Stimulated activated CD8-positive, alpha-beta memory T cell treated with anti-CD3 and anti-CD28 coated beads, Interleukin-15, amount 100 ng/mL, for 1 hour (primary cell): Measurements from ENCODE around the gene SIX5.

Experiments
- DNase-seq: peaks from one replicate; pipeline ENCODE4 v3.0.0-alpha.2; 2020; ENCODE audit warnings: low read depth

The SIX5 gene

DNA sequence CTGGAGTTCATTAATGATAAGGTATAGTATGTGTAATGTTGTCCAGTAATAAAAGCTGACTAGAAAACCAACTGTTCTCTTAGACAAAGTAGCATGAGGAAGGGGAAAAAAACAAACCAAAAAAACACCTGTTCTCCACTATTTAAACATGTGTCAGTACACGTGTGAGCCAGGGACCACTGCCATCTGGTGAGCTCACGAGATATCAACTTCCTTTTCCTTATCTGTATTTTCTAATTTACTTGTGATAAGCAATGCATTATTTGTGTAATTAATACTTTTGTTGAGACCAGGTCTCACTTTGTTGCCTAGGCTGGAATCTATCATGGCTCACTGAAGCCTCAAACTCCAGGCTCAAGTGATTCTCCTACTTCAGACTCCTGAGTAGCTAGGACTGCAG, 4.3 kb upstream of the SIX5 start:
- no peak for DNase-seq

- DNase-seq, result no peak
Measured at GRCh38 chr19:45772912-45773311, 3.9 kb upstream of the SIX5 start.

DNA sequence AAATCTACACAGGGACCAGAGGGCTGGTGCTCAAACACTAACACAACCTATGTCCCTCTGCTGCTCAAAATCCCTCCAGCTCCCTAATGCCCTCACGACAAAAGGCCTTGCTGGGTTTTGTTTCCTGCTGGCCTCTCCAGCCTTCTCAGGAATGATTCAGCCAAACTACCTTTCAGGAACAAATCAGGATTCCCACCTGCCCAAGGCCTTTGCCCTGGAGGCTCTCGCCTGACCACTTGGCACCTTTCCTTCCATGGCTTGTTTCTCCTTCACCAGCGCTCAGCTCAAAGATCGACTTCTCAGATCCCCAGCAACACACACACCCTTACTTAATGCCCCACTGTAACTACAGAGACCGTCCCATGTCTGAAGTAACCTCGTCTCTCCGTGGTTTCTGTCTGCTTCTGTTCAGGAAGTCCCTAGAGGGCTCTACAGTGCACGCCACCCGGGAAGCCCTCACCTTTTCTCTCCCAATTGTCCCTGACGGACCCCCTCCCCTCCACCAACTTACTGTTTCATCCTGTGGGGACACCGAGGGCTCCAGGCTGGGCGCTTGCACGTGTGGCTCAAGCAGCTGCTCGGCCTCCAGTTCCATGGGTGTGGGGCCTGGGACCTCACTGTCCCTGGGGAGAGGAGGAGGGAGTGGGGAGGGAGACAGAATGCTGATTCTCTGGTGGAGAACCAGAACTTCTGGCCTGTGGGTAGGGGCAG, 3.2 kb upstream of the SIX5 start:
- no peak for DNase-seq

DNA sequence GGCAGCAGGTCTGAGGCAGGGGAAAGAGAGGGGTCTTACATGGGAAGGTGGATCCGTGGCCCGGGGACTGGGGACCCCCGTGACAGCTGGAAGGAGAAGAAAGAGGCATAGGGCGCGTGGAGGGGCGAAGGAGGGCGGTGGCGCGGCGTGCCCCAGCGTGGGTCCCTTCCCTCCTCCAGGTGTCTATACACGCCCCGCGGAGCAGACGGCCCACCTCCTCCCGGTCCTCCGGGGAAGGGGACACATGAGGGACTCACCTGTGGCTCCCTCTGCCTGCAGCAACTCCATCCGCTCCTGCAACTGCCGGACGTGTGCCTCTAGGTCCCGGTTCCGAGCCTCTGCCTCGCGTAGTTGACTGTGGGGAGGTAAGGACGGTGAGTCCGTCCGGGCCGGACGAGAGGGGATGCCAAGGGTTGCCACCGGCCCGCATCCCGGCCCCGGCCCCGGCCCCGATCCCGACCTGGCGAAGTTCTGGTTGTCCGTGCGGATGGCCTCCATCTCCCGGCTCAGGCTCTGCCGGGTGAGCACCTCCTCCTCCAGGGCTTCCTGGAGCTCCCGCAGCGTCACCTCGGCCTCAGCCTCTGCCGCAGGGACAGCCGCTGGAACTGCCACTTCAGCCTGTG, 2.4 kb upstream of the SIX5 start:
- no peak for DNase-seq

DNA sequence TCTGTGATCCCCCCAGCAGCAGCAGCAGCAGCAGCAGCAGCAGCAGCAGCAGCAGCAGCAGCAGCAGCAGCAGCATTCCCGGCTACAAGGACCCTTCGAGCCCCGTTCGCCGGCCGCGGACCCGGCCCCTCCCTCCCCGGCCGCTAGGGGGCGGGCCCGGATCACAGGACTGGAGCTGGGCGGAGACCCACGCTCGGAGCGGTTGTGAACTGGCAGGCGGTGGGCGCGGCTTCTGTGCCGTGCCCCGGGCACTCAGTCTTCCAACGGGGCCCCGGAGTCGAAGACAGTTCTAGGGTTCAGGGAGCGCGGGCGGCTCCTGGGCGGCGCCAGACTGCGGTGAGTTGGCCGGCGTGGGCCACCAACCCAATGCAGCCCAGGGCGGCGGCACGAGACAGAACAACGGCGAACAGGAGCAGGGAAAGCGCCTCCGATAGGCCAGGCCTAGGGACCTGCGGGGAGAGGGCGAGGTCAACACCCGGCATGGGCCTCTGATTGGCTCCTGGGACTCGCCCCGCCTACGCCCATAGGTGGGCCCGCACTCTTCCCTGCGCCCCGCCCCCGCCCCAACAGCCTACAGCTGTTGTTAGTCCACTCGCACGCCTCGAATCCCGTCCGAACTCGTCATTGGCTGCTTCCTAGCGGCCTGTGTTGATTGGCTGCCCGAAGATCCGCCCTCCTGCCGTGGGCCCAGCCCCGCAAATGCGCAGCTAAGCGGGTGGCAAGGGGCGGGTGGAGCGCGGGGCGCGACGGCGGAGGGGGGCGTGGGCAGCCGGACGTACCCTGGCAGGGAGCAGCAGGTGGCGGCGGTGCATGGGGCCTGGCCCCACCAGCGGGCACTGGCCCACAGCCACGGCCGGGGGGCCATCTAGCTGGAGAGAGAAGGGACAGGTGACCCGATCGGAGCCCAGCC, 1.4 kb upstream of the SIX5 start:
- DNase-seq, result peak; percentile 82

DNA sequence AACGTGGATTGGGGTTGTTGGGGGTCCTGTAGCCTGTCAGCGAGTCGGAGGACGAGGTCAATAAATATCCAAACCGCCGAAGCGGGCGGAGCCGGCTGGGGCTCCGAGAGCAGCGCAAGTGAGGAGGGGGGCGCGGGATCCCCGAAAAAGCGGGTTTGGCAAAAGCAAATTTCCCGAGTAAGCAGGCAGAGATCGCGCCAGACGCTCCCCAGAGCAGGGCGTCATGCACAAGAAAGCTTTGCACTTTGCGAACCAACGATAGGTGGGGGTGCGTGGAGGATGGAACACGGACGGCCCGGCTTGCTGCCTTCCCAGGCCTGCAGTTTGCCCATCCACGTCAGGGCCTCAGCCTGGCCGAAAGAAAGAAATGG, 754 bp upstream of the SIX5 start:
- no peak for DNase-seq

- DNase-seq, result no peak
Measured at GRCh38 chr19:45768655-45768983, 433 bp downstream of the SIX5 start.

- DNase-seq, result no peak
Measured at GRCh38 chr19:45767881-45768654, 984 bp downstream of the SIX5 start.

DNA sequence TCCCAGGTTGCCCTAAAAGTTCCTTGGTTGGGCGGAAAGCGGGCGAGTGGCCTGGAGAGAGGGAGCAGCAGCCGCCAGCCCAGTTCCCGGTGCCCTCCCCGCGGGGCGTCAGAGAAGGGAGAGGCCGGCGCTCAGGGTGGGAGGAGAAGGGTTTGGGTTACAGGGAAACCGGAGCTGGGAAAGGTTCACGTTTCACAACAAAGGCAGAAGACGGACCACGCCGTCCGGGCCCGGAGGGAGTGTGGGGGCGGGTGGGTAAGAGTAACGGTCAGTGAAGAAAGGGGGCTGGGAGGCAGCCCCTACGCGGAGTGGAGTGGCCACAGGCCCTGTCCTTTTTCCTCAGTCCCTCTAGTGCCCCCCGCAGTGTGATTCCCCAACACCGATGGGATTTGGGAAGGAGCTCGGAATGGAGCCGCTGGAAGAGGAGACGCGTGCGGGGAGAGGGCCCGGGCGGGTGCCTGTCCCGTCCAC, 1.6 kb downstream of the SIX5 start:
- no peak for DNase-seq

DNA sequence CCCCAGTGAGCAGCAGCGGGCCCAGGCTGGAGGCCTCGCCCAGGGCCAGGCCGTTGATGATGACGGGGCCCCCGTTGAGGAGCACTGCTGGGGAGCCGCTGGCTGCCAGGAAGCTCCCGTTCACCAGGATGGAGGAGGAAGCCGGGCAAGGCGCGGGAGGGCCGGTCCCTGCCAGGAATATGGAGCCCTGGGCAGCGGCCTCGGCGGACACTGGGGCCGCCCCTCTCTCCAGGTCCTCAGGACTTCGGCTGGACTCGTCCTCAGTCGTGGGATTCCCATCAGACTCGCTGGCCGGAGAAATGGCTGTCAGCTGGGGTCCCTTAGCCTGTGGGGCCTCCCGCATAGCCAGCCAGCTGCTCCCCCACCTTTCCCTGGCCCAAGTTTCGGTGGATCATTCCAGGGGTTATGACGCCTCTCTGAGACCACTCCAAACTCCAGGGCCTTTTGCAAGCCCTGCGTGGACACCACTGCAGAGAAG, 2.1 kb downstream of the SIX5 start:
- DNase-seq, result no peak

GRCh38 chr19:45766296-45766868, 2.7 kb downstream of the SIX5 start:
- no peak for DNase-seq

GRCh38 chr19:45765702-45766295, 3.3 kb downstream of the SIX5 start:
- DNase-seq, result no peak

GRCh38 chr19:45764945-45765701, 3.9 kb downstream of the SIX5 start:
- DNase-seq, result no peak

DNA sequence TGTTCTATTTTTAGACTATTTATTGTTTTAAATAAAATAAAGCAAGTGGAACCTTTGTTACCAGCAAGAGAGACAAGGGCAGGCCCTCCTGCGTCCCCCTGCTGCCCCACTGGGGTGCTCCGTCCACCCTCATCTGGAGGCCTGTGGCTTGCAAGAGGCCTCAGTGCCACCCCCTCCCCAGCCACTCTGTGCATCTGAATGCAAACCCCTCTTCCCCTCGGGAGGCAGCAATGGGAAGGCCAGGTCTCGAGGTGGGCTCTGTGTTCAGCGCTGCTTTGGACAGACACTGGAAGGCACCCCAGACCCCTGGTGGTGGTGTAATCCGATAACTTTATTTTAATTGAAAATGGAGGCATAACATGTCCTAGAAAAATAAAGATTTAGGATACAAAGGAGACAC, 4.6 kb downstream of the SIX5 start:
- DNase-seq, result no peak

DNA sequence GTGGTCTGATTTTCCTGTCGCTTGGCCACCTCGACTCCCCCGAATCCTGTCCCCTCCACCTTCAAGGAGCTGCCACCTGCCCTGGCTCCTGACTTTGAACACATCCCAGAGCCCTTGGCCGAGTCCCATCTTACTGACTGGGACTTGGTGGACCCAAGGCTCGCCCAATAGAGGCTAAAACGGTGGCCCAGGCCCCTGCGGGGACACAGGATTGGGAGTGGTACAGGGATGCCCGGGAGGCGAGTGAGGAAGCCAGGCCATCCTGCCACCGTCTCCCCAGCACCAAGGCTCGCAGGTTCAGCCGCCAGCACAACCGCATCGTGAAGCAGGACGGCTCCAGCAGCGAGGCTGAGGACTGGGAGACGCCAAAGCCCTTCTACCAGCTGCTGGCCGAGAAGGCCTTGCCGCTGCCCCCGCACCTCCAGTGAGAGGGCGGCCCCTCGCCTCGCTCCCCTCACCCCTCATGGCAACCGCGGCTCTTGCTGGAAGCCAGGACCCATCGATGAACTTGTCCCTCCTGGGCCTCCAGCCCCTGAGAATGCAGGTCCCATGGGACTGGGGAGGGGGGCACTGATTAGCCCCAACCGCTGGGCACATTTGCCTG, 5.3 kb downstream of the SIX5 start:
- no peak for DNase-seq

DNA sequence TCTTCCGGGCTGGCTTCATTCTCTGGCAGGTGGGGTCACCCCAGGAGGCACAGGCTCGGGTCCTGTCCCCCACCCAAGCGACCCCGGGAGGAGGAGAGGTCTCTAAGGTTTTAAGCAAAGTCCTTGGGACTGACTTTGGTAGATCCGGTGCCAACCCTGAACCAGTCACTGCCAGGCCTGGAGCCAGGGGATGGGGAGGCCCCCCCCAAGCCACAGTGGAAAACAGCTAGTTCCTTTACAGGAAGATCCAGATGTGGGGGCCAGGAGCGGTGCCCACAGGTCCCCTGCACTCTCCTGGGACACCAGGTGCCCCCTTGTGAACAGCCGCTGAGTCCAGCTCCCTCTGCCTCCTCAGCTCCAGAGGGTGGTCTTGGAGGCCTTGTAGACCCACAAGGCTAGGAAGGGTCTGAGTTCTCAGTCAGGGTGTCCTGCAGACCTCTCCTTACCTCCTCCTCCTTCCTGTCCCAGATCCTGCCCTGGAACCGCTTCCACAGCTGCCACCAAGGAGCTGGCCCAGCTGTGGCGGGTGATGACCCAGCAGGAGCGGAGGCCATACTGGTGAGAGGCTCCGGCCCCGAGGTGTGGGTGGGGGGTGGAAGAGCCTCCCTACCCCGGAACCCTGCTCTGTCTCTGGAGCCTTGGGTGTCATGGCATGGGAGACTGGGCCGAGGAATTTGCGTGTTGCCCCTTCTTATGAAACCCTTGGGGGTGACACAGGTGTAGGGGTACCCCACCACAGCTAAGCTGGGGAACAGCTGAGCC, 6.0 kb downstream of the SIX5 start:
- DNase-seq, result no peak

- DNase-seq, result no peak
Measured at GRCh38 chr19:45761714-45762113, 7.3 kb downstream of the SIX5 start.

- DNase-seq, result no peak
Measured at GRCh38 chr19:45758921-45759320, 10.1 kb downstream of the SIX5 start.

DNA sequence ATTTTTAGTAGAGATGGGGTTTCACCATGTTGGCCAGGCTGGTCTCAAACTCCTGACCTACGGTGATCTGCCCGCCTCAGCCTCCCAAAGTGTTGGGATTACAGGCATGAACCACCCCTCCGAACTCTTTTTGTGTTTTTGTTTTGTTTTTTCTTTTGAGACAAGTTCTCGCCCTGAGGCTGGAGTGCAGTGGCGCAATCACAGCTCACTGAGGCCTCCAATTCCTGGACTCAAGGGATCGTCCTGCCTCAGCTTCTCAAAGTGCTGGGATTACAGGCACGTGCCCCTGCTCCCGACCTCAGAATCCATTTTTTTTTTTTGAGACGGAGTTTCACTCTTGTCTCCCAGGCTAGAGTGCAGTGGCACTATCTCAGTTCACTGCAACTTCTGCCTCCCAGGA, 11.4 kb downstream of the SIX5 start:
- DNase-seq, result no peak
